Thymus (tissue), 11 donors: ENCODE measurements around the gene KIF1A. TPM values are rescaled to one million over a fixed set of nuclear protein-coding genes. Genes with fewer than 3 reads are reported as not detected.

Experiments
- DNase-seq, 9 donors: peaks; one replicate each; pipeline ENCODE4 v3.0.0-alpha.2; 2013; ENCODE audit warnings: low spot score in 9 of 9, low read depth in 6 of 9, missing footprints in 1 of 9
- H3K27ac ChIP-seq, 2 donors: one replicate each; pipeline ENCODE4 v1.5.1; 2013; ENCODE audit warnings: control low read depth in 1 of 2, low read depth in 1 of 2, low read length in 1 of 2, mild to moderate bottlenecking in 1 of 2, moderate library complexity in 1 of 2
- H3K27me3 ChIP-seq, 2 donors: one replicate each; pipeline ENCODE4 v1.5.1; 2013; ENCODE audit warnings: low read length in 1 of 2; ENCODE audit not compliant: control insufficient read depth in 2 of 2, insufficient read depth in 1 of 2
- H3K36me3 ChIP-seq, 2 donors: one replicate each; pipeline ENCODE4 v1.5.1; 2013; ENCODE audit warnings: low read length in 1 of 2, mild to moderate bottlenecking in 1 of 2, moderate library complexity in 1 of 2; ENCODE audit not compliant: control insufficient read depth in 2 of 2, insufficient read depth in 2 of 2
- H3K4me1 ChIP-seq, 2 donors: one replicate each; pipeline ENCODE4 v1.5.1; 2013; ENCODE audit warnings: low read length in 2 of 2; ENCODE audit not compliant: control insufficient read depth in 2 of 2, insufficient read depth in 2 of 2
- H3K4me3 ChIP-seq, 2 donors: one replicate each; pipeline ENCODE4 v1.5.1; 2013; ENCODE audit warnings: low read length in 2 of 2, control low read depth in 1 of 2, mild to moderate bottlenecking in 1 of 2
- H3K9me3 ChIP-seq, 2 donors: one replicate each; pipeline ENCODE4 v1.5.1; 2013; ENCODE audit warnings: low read length in 1 of 2, mild to moderate bottlenecking in 1 of 2; ENCODE audit not compliant: control insufficient read depth in 2 of 2, insufficient read depth in 1 of 2
- WGBS: extraction: QIAGEN DNeasy Blood & Tissue Kit; methylation state at CpG from one replicate; pipeline ENCODE4 v1.1.7; 2013; 5-methylcytosine and 5-hydroxymethylcytosine counted together
- polyA plus RNA-seq: library from polyadenylated mRNA; stranded (reverse); fragments of 200-250 nt; gene quantifications from one replicate; pipeline ENCODE4 v1.2.3, GENCODE V29; 2013
- total RNA-seq: library from RNA; stranded (reverse); fragments of 120-200 nt; gene quantifications from one replicate; pipeline ENCODE4 v1.2.4, GENCODE V29; 2013
- donor health status: healthy.

KIF1A gene
- total and polyA plus RNA-seq, 2 donors, result 0.42 to 0.78 TPM

- H3K36me3 ChIP-seq, result no peaks in the 10 kb centered on the region
- H3K27me3 ChIP-seq, result no peaks in the 10 kb centered on the region
- no peak overlapping the region for H3K4me3 ChIP-seq
- no peaks in the 10 kb centered on the region for H3K4me1 ChIP-seq
- H3K27ac ChIP-seq, result no peak overlapping the region
- no peak for DNase-seq
- 89% methylated on average over 7 of the region's 7 CpGs for WGBS
- no peaks in the 10 kb centered on the region for H3K9me3 ChIP-seq
These were observed 55.0 kb downstream of the KIF1A start for GRCh38 chr2:240765007-240765406.

- no peak overlapping the region for H3K27ac ChIP-seq
- no peaks in the 10 kb centered on the region for H3K9me3 ChIP-seq
- H3K36me3 ChIP-seq, result no peaks in the 10 kb centered on the region
- no peaks in the 10 kb centered on the region for H3K4me1 ChIP-seq
- 87% methylated on average over 5 of the region's 5 CpGs for WGBS
- H3K27me3 ChIP-seq, result no peaks in the 10 kb centered on the region
- H3K4me3 ChIP-seq, result no peak overlapping the region
- no peak for DNase-seq
These were observed 55.4 kb downstream of the KIF1A start for GRCh38 chr2:240764605-240765004.

- Histone ChIP-seq H3K4me1 (no peaks in the 10 kb centered on the region), H3K27ac (no peak overlapping the region), H3K36me3 (no peaks in the 10 kb centered on the region), H3K27me3 (no peaks in the 10 kb centered on the region), H3K4me3 (no peak overlapping the region), H3K9me3 (no peaks in the 10 kb centered on the region)
- 94% methylated on average over 21 of the region's 21 CpGs for WGBS
- DNase-seq, result no peak
These were observed 57.0 kb downstream of the KIF1A start for GRCh38 chr2:240762971-240763370.

- no peak overlapping the region for H3K4me3 ChIP-seq
These were observed 57.8 kb downstream of the KIF1A start for GRCh38 chr2:240762249-240762648.

GRCh38 chr2:240760576-240761246, 59.3 kb downstream of the KIF1A start:
- Histone ChIP-seq H3K36me3 (no peaks in the 10 kb centered on the region), H3K27me3 (no peaks in the 10 kb centered on the region), H3K4me3 (no peak overlapping the region), H3K4me1 (no peaks in the 10 kb centered on the region), H3K27ac (no peak overlapping the region), H3K9me3 (no peaks in the 10 kb centered on the region)
- DNase-seq, result no peak
- WGBS, result 79% methylated on average over 22 of the region's 22 CpGs

More at GRCh38 chr2:240762249-240762648, 57.8 kb downstream of the KIF1A start:
- no peaks in the 10 kb centered on the region for H3K27me3 ChIP-seq
- no peak overlapping the region for H3K27ac ChIP-seq
- no peaks in the 10 kb centered on the region for H3K4me1 ChIP-seq
- no peaks in the 10 kb centered on the region for H3K9me3 ChIP-seq
- 93% methylated on average over 8 of the region's 8 CpGs for WGBS
- DNase-seq, result no peak
- H3K36me3 ChIP-seq, result no peaks in the 10 kb centered on the region

GRCh38 chr2:240760121-240760520, 59.9 kb downstream of the KIF1A start:
- Histone ChIP-seq H3K27me3 (no peaks in the 10 kb centered on the region), H3K4me3 (no peak overlapping the region), H3K9me3 (no peaks in the 10 kb centered on the region), H3K27ac (no peak overlapping the region), H3K36me3 (no peaks in the 10 kb centered on the region), H3K4me1 (no peaks in the 10 kb centered on the region)
- no peak for DNase-seq
- WGBS, result 89% methylated on average over 7 of the region's 7 CpGs

GRCh38 chr2:240759459-240759858, 60.6 kb downstream of the KIF1A start:
- WGBS, result 96% methylated on average over 5 of the region's 5 CpGs
- no peak for DNase-seq
- H3K27ac ChIP-seq, result no peak overlapping the region
- H3K27me3 ChIP-seq, result no peaks in the 10 kb centered on the region
- no peaks in the 10 kb centered on the region for H3K36me3 ChIP-seq
- no peak overlapping the region for H3K4me3 ChIP-seq
- H3K9me3 ChIP-seq, result no peaks in the 10 kb centered on the region
- no peaks in the 10 kb centered on the region for H3K4me1 ChIP-seq

GRCh38 chr2:240757086-240757614, 62.9 kb downstream of the KIF1A start:
- no peak for DNase-seq
- 88% methylated on average over 31 of the region's 31 CpGs for WGBS
- Histone ChIP-seq H3K4me3 (no peak overlapping the region), H3K36me3 (no peaks in the 10 kb centered on the region), H3K27me3 (no peaks in the 10 kb centered on the region), H3K27ac (no peak overlapping the region), H3K9me3 (no peaks in the 10 kb centered on the region), H3K4me1 (no peaks in the 10 kb centered on the region)

GRCh38 chr2:240752209-240752608, 67.8 kb downstream of the KIF1A start:
- H3K36me3 ChIP-seq, result no peaks in the 10 kb centered on the region
- H3K27ac ChIP-seq, result no peak overlapping the region
- H3K27me3 ChIP-seq, result no peaks in the 10 kb centered on the region
- H3K4me3 ChIP-seq, result no peak overlapping the region
- no peaks in the 10 kb centered on the region for H3K4me1 ChIP-seq
- WGBS, result 94% methylated on average over 10 of the region's 10 CpGs
- no peak for DNase-seq
- no peaks in the 10 kb centered on the region for H3K9me3 ChIP-seq
